ENCODE results near the gene GALNT18. TPM values are rescaled to one million over a fixed set of nuclear protein-coding genes. Genes with fewer than 3 reads are reported as not detected.

GALNT18 gene
- total RNA-seq, 5 donors from 2014 or later (not counting 1 experiment from before 2014, with no cell fraction given): 0.10 to 0.15 TPM; not detected in 3

- no peak overlapping the region for H3K27ac ChIP-seq (ENCODE audit: low read length)
- no peaks in the 10 kb centered on the region for H3K4me1 ChIP-seq (ENCODE audit: control insufficient read depth in 1 of 2, extremely low read depth in 1 of 2, insufficient read depth in 2 of 2, low read length in 2 of 2)
- Mint-ChIP-seq H3K36me3 (no peaks in the 10 kb centered on the region), H3K27me3 (peaks cover 0 to 8% of the 10 kb centered on the region in 2 donors), H3K4me3 (no peak overlapping the region), H3K4me1 (no peaks in the 10 kb centered on the region), H3K9me3 (no peaks in the 10 kb centered on the region), H3K27ac (no peak overlapping the region)
- H3K9me3 ChIP-seq: no peaks in the 10 kb centered on the region
- 63% methylated on average over 1 of the region's 7 CpGs for WGBS (ENCODE audit: insufficient coverage)
- ChIA-PET CTCF (no interaction called here), POLR2A (no interaction called here)
- no peak for DNase-seq
- no peaks in the 10 kb centered on the region for H3K36me3 ChIP-seq (ENCODE audit: control insufficient read depth in 2 of 2, extremely low read depth in 1 of 2, insufficient read depth in 1 of 2, low read length in 1 of 2)
- peaks cover 0 to 16% of the 10 kb centered on the region in 2 experiments for H3K27me3 ChIP-seq (replicated peaks in 1 of 2; ENCODE audit: control insufficient read depth in 2 of 2, extremely low read depth in 1 of 2, insufficient read depth in 2 of 2, low read length in 1 of 2)
- no peak for ATAC-seq (replicated peaks in 1 of 4)
- H3K4me3 ChIP-seq (ENCODE audit: control insufficient read depth in 1 of 2, extremely low read depth in 1 of 2, low read length in 1 of 2): no peak overlapping the region
Measured at GRCh38 chr11:11543656-11544055, 78.1 kb downstream of the GALNT18 start.

GRCh38 chr11:11540157-11540556, 81.6 kb downstream of the GALNT18 start:
- Histone ChIP-seq H3K36me3 (ENCODE audit: control insufficient read depth in 2 of 2, extremely low read depth in 1 of 2, insufficient read depth in 1 of 2, low read length in 1 of 2) (no peaks in the 10 kb centered on the region), H3K9me3 (no peaks in the 10 kb centered on the region), H3K4me1 (ENCODE audit: control insufficient read depth in 1 of 2, extremely low read depth in 1 of 2, insufficient read depth in 2 of 2, low read length in 2 of 2) (no peaks in the 10 kb centered on the region), H3K4me3 (ENCODE audit: control insufficient read depth in 1 of 2, extremely low read depth in 1 of 2, low read length in 1 of 2) (no peak overlapping the region), H3K27ac (ENCODE audit: low read length) (no peak overlapping the region), H3K27me3 (replicated peaks in 1 of 2; ENCODE audit: control insufficient read depth in 2 of 2, extremely low read depth in 1 of 2, insufficient read depth in 2 of 2, low read length in 1 of 2) (peaks cover 0 to 17% of the 10 kb centered on the region in 2 experiments)
- no peak for DNase-seq
- Mint-ChIP-seq H3K9me3 (no peaks in the 10 kb centered on the region), H3K36me3 (no peaks in the 10 kb centered on the region), H3K27ac (no peak overlapping the region), H3K4me3 (no peak overlapping the region), H3K27me3 (peaks cover 0 to 2% of the 10 kb centered on the region in 2 donors), H3K4me1 (no peaks in the 10 kb centered on the region)
- CTCF ChIA-PET: no interaction called here
- POLR2A ChIA-PET: no interaction called here
- ATAC-seq (replicated peaks in 1 of 4): no peak
- 74% methylated on average over 4 of the region's 6 CpGs for WGBS (ENCODE audit: insufficient coverage)

GRCh38 chr11:11538277-11538960, 83.4 kb downstream of the GALNT18 start:
- no peaks in the 10 kb centered on the region for H3K9me3 Mint-ChIP-seq
- no peak for DNase-seq
- H3K27ac Mint-ChIP-seq: no peak overlapping the region
- H3K4me1 Mint-ChIP-seq: no peaks in the 10 kb centered on the region
- Histone ChIP-seq H3K4me1 (ENCODE audit: control insufficient read depth in 1 of 2, extremely low read depth in 1 of 2, insufficient read depth in 2 of 2, low read length in 2 of 2) (no peaks in the 10 kb centered on the region), H3K27me3 (replicated peaks in 1 of 2; ENCODE audit: control insufficient read depth in 2 of 2, extremely low read depth in 1 of 2, insufficient read depth in 2 of 2, low read length in 1 of 2) (peaks cover 0 to 15% of the 10 kb centered on the region in 2 experiments), H3K36me3 (ENCODE audit: control insufficient read depth in 2 of 2, extremely low read depth in 1 of 2, insufficient read depth in 1 of 2, low read length in 1 of 2) (no peaks in the 10 kb centered on the region), H3K4me3 (ENCODE audit: control insufficient read depth in 1 of 2, extremely low read depth in 1 of 2, low read length in 1 of 2) (no peak overlapping the region), H3K27ac (ENCODE audit: low read length) (no peak overlapping the region), H3K9me3 (no peaks in the 10 kb centered on the region)
- 82% methylated on average over 12 of the region's 12 CpGs for WGBS (ENCODE audit: insufficient coverage)
- ChIA-PET CTCF (no interaction called here), POLR2A (no interaction called here)
- ATAC-seq (replicated peaks in 1 of 4): no peak
- no peaks in the 10 kb centered on the region for H3K36me3 Mint-ChIP-seq
- H3K27me3 Mint-ChIP-seq: peaks cover 0 to 2% of the 10 kb centered on the region in 2 donors
- H3K4me3 Mint-ChIP-seq: no peak overlapping the region

- WGBS (ENCODE audit: insufficient coverage): no CpG with 5 or more reads among the region's 5 CpGs
- no peaks in the 10 kb centered on the region for H3K36me3 Mint-ChIP-seq
- Histone ChIP-seq H3K4me1 (ENCODE audit: control insufficient read depth in 1 of 2, extremely low read depth in 1 of 2, insufficient read depth in 2 of 2, low read length in 2 of 2) (no peaks in the 10 kb centered on the region), H3K9me3 (no peaks in the 10 kb centered on the region), H3K27me3 (replicated peaks in 1 of 2; ENCODE audit: control insufficient read depth in 2 of 2, extremely low read depth in 1 of 2, insufficient read depth in 2 of 2, low read length in 1 of 2) (peaks cover 0 to 19% of the 10 kb centered on the region in 2 experiments), H3K27ac (ENCODE audit: low read length) (no peak overlapping the region), H3K4me3 (ENCODE audit: control insufficient read depth in 1 of 2, extremely low read depth in 1 of 2, low read length in 1 of 2) (no peak overlapping the region), H3K36me3 (ENCODE audit: control insufficient read depth in 2 of 2, extremely low read depth in 1 of 2, insufficient read depth in 1 of 2, low read length in 1 of 2) (no peaks in the 10 kb centered on the region)
- ATAC-seq (replicated peaks in 1 of 4) (no peak), DNase-seq (no peak)
- no peaks in the 10 kb centered on the region for H3K4me1 Mint-ChIP-seq
- no peak overlapping the region for H3K27ac Mint-ChIP-seq
- ChIA-PET POLR2A (no interaction called here), CTCF (no interaction called here)
- H3K4me3 Mint-ChIP-seq: no peak overlapping the region
- H3K27me3 Mint-ChIP-seq: peaks cover 0 to 2% of the 10 kb centered on the region in 2 donors
- H3K9me3 Mint-ChIP-seq: no peaks in the 10 kb centered on the region
Measured at GRCh38 chr11:11537871-11538270, 83.9 kb downstream of the GALNT18 start.

- Mint-ChIP-seq H3K4me3 (no peak overlapping the region), H3K9me3 (no peaks in the 10 kb centered on the region), H3K27me3 (peaks cover 0 to 2% of the 10 kb centered on the region in 2 donors), H3K36me3 (no peaks in the 10 kb centered on the region), H3K4me1 (no peaks in the 10 kb centered on the region), H3K27ac (no peak overlapping the region)
- ATAC-seq (replicated peaks in 1 of 4) (no peak), DNase-seq (no peak)
- H3K27ac ChIP-seq (ENCODE audit: low read length): no peak overlapping the region
- no peak overlapping the region for H3K4me3 ChIP-seq (ENCODE audit: control insufficient read depth in 1 of 2, extremely low read depth in 1 of 2, low read length in 1 of 2)
- H3K4me1 ChIP-seq (ENCODE audit: control insufficient read depth in 1 of 2, extremely low read depth in 1 of 2, insufficient read depth in 2 of 2, low read length in 2 of 2): no peaks in the 10 kb centered on the region
- ChIA-PET CTCF (no interaction called here), POLR2A (no interaction called here)
- peaks cover 0 to 19% of the 10 kb centered on the region in 2 experiments for H3K27me3 ChIP-seq (replicated peaks in 1 of 2; ENCODE audit: control insufficient read depth in 2 of 2, extremely low read depth in 1 of 2, insufficient read depth in 2 of 2, low read length in 1 of 2)
- H3K9me3 ChIP-seq: no peaks in the 10 kb centered on the region
- WGBS (ENCODE audit: insufficient coverage): 56% methylated on average over 1 of the region's 2 CpGs
- H3K36me3 ChIP-seq (ENCODE audit: control insufficient read depth in 2 of 2, extremely low read depth in 1 of 2, insufficient read depth in 1 of 2, low read length in 1 of 2): no peaks in the 10 kb centered on the region
Measured at GRCh38 chr11:11537372-11537771, 84.4 kb downstream of the GALNT18 start.

DNA sequence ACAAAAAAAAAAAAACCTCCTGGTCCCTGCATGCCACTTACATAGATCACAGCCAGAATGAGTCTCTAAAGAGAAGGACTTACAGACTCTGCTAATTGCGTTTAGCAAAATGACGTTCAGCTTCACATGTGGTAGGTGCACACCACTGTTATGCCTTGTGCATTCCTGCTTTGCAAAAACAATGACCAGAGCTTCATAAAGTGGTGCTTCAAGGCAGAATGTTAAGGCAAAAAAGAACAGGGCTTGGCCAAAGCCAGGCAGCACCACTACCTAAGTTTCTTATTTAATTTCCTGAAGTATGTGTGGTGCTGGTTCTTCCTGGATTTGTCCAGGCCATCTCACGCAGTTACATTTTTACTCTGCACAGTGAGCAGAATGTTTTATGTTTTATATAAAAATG, 85.2 kb downstream of the GALNT18 start:
- peaks cover 0 to 2% of the 10 kb centered on the region in 2 donors for H3K27me3 Mint-ChIP-seq
- no peaks in the 10 kb centered on the region for H3K9me3 Mint-ChIP-seq
- no peaks in the 10 kb centered on the region for H3K36me3 Mint-ChIP-seq
- DNase-seq (no peak), ATAC-seq (replicated peaks in 1 of 4) (no peak)
- H3K27ac Mint-ChIP-seq: no peak overlapping the region
- POLR2A ChIA-PET: no interaction called here
- WGBS (ENCODE audit: insufficient coverage): 81% methylated on average over 2 of the region's 3 CpGs
- Histone ChIP-seq H3K27me3 (replicated peaks in 1 of 2; ENCODE audit: control insufficient read depth in 2 of 2, extremely low read depth in 1 of 2, insufficient read depth in 2 of 2, low read length in 1 of 2) (peaks cover 0 to 16% of the 10 kb centered on the region in 2 experiments), H3K27ac (ENCODE audit: low read length) (no peak overlapping the region), H3K9me3 (no peaks in the 10 kb centered on the region), H3K36me3 (ENCODE audit: control insufficient read depth in 2 of 2, extremely low read depth in 1 of 2, insufficient read depth in 1 of 2, low read length in 1 of 2) (no peaks in the 10 kb centered on the region), H3K4me1 (ENCODE audit: control insufficient read depth in 1 of 2, extremely low read depth in 1 of 2, insufficient read depth in 2 of 2, low read length in 2 of 2) (no peaks in the 10 kb centered on the region), H3K4me3 (ENCODE audit: control insufficient read depth in 1 of 2, extremely low read depth in 1 of 2, low read length in 1 of 2) (no peak overlapping the region)
- H3K4me3 Mint-ChIP-seq: no peak overlapping the region
- H3K4me1 Mint-ChIP-seq: no peaks in the 10 kb centered on the region
- CTCF ChIA-PET: no interaction called here
